ENCODE results near the gene RNF215. TPM values are rescaled to one million over a fixed set of nuclear protein-coding genes. Genes with fewer than 3 reads are reported as not detected.

Gene RNF215
- 24.7 and 26.6 TPM in 2 replicates for total RNA-seq (2014; rRNA removed; shearing (Covaris generic))

DNA sequence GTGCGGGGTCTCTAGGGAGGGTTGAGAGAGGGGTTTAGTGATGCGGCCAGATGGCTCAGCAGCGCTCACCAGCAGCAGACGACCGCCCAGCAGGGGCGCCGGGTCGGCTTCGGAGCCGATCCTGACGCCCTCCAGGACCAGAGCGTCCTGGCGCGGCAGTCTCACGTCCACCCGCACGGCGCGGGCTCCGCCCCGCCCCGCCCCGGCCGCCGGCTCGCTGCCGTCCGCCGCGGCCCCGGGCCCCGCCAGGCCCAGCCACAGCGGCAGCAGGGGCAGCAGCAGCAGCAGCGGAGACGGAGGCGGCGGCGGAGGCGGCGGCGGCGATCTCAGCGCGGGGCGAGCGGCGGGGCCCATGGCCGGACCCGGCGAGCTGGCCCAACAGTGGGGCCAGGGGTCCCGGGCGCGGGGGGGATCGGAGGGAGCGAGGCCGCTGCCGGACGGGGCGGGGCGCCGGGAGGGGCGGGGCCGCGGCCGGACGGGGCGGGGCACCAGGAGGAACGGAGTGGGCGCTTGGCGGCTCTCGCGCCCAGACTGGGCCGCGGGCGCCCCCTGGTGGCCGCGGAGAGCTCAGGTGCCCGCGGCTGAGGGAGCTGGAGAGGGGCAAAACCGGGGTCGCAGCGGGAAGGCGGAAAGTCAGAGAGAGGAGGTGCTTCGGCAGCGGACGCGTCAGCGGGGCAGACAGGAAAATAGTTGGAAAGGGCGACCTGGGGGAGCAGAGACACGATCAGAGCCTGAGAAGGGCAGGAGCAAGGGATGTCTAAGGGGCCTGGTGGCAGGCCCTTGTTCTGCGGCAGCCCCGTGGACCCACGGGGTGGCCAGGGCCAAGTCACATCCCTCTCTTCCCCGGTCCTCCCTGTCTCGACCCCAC, at the start of gene RNF215:
Gene RNF215, minus strand, starts transcription at position 452 of the 868 bp plus-strand sequence. Its CDS starts 98 bp downstream, at position 354.
- H3K36me3 ChIP-seq (replicated peaks; ENCODE audit: control insufficient read depth, insufficient read depth, low read length): peaks cover 5% of the 10 kb centered on the region
- H3K4me3 ChIP-seq (ENCODE audit: insufficient read depth, low read depth, low read length): peak within 1 kb of the TSS; percentile 78
- DNase-seq: peak; percentile 100
- H3K27me3 ChIP-seq (ENCODE audit: control insufficient read depth, insufficient read depth, low read length): no peaks in the 10 kb centered on the region

DNA sequence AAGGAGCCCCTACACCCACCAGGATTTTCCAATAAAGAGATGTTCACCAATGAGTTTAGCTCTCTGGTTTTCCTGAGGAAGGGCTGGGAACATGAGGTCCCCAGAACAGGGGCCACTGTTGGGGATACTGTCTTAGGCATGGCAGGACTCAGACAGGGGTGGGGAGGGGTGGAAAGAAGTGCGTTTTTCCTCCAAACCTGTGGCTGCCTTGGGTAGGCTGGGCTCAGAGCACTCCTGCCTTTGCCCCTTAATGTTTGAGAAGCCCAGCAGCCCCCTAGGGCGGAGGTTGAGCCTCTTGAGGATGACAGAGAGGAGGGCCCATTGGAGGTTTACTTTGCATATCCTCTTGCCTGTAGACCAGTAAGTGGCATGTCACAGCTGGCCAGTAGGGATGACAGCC, 49.0 kb upstream of the RNF215 start:
- H3K4me3 ChIP-seq (ENCODE audit: insufficient read depth, low read depth, low read length): no peak overlapping the region
- no peak for DNase-seq
- no peaks in the 10 kb centered on the region for H3K36me3 ChIP-seq (replicated peaks; ENCODE audit: control insufficient read depth, insufficient read depth, low read length)
- no peaks in the 10 kb centered on the region for H3K27me3 ChIP-seq (ENCODE audit: control insufficient read depth, insufficient read depth, low read length)

DNA sequence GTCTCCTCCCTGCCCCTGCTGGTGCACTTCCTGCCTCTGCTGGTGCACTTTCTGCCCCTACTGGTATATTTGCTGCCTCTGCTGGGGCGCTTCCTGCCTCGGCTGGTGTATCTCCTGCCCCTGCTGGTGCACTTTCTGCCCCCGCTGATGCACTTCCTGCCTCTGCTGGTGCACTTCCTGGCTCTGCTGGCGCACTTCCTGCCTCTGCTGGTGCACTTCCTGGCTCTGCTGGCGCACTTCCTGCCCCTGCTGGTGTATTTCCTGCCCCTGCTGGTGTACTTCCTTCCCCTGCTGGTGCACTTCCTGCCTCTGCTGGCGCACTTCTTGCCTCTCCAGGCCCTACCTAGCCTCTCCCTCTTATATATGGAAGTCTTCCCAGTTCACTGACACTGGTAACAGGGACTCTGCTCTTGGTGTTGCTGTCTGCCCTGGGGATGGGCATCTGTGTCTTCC, 48.5 kb upstream of the RNF215 start:
- Histone ChIP-seq H3K36me3 (replicated peaks; ENCODE audit: control insufficient read depth, insufficient read depth, low read length) (no peaks in the 10 kb centered on the region), H3K4me3 (ENCODE audit: insufficient read depth, low read depth, low read length) (no peak overlapping the region), H3K27me3 (ENCODE audit: control insufficient read depth, insufficient read depth, low read length) (no peaks in the 10 kb centered on the region)
- DNase-seq: no peak

DNA sequence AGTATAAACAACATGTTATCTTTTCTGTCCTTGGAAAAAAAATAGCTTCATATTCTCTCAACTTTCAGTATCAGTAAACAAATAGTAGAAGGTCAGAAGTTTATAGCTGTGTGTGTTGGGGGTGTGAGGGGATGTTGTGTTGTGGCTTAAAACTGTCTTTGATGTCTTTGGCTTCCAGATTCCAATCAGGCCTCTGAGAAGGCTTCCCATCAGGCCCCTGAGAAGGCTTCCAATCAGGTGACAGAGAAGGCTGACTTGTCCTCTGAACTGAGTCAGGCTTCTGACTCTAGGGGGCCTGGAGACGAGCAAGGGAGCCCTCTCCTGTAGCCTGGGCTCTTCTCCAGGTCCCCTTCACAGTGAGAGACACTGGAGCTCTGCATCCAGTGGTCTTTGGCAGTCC, 47.6 kb upstream of the RNF215 start:
- no peak for DNase-seq
- Histone ChIP-seq H3K36me3 (replicated peaks; ENCODE audit: control insufficient read depth, insufficient read depth, low read length) (no peaks in the 10 kb centered on the region), H3K27me3 (ENCODE audit: control insufficient read depth, insufficient read depth, low read length) (no peaks in the 10 kb centered on the region), H3K4me3 (ENCODE audit: insufficient read depth, low read depth, low read length) (no peak overlapping the region)

DNA sequence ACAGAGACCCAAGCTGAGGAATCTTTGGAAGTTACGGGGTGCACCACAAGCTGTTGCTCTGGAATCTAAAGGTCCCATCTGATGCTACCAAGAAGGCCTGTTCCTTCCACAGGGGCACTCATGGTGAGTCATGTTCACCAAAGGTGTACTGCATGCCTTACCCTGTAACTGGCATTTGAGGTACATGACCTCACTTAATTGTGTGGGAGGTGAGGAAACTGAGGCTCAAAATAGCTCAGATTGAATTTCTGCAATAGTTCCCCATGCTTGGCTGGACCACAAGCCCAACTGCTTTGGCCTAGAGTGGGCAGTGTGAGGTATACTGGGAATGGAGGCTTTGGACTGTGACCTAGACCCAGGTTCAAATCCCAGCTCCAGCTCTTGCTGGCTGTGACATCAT, 46.6 kb upstream of the RNF215 start:
- no peak for DNase-seq
- no peaks in the 10 kb centered on the region for H3K27me3 ChIP-seq (ENCODE audit: control insufficient read depth, insufficient read depth, low read length)
- no peaks in the 10 kb centered on the region; the same call in 1 of the 2 replicates for H3K36me3 ChIP-seq (replicated peaks; ENCODE audit: control insufficient read depth, insufficient read depth, low read length)
- no peak overlapping the region for H3K4me3 ChIP-seq (ENCODE audit: insufficient read depth, low read depth, low read length)

DNA sequence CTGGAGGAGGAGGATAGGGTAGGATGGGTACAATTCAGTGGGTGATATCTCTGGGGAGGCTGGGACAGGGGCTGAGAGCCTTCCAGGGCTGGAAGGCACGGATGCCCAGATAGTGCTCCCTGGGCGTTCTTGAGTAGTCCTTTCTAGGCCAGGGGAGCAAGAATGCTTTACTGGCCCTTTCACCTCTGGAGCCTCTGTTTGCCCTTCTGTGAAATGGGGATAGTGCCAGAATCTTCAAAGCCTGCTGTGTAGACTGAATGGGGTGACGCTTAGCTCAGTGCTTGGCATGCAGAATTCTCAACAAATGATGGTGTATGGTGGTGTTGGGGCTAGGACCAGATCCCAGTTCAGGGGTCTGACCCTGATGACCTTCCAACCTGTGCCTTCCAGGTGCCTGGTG, 46.0 kb upstream of the RNF215 start:
- Histone ChIP-seq H3K4me3 (ENCODE audit: insufficient read depth, low read depth, low read length) (no peak overlapping the region), H3K36me3 (replicated peaks; ENCODE audit: control insufficient read depth, insufficient read depth, low read length) (peaks cover under 1% of the 10 kb centered on the region), H3K27me3 (ENCODE audit: control insufficient read depth, insufficient read depth, low read length) (no peaks in the 10 kb centered on the region)
- no peak for DNase-seq

DNA sequence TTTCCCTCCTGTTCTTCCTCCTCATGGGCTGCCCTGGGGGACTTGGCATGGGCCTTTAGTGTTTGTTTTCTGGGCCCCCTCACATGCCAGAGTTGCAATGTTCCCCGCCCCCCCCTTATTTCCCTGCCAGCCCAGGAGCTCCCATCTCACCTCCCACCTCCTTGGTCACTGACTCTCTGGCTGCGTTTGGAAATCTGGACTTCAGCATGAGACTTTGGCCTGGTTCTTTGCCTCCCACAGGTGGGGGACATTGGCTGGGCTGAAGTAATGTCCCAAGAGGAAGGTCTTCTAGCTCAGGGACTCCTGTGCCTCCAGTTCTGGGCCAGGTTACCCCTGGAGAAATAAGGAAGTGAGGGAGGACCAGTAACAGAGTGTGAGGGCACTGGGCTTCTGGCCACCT, 45.3 kb upstream of the RNF215 start:
- no peak for DNase-seq
- Histone ChIP-seq H3K36me3 (replicated peaks; ENCODE audit: control insufficient read depth, insufficient read depth, low read length) (peaks cover 3% of the 10 kb centered on the region), H3K4me3 (ENCODE audit: insufficient read depth, low read depth, low read length) (no peak overlapping the region), H3K27me3 (ENCODE audit: control insufficient read depth, insufficient read depth, low read length) (no peaks in the 10 kb centered on the region)

DNA sequence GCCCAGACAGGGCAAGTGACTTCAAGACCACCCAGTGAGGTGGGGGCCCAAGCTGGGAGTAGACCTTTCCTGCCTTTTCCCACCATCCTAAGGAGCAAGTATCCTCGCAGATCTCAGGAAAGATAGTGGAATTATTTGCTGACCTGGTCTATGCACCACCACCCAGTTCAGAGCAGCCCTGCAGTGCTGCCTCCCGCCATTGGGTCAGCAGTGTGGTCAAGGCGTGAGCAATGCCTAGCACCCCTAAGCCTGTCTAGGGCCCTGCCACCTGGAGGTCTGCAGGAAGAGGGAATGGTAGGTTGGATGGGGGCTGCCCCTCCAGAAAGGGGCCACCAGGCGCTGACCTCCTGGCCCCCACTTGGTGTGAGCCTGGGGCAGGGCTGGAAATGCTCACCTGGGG, 44.9 kb upstream of the RNF215 start:
- Histone ChIP-seq H3K4me3 (ENCODE audit: insufficient read depth, low read depth, low read length) (no peak overlapping the region), H3K27me3 (ENCODE audit: control insufficient read depth, insufficient read depth, low read length) (no peaks in the 10 kb centered on the region), H3K36me3 (replicated peaks; ENCODE audit: control insufficient read depth, insufficient read depth, low read length) (peaks cover 3% of the 10 kb centered on the region)
- DNase-seq: no peak

DNA sequence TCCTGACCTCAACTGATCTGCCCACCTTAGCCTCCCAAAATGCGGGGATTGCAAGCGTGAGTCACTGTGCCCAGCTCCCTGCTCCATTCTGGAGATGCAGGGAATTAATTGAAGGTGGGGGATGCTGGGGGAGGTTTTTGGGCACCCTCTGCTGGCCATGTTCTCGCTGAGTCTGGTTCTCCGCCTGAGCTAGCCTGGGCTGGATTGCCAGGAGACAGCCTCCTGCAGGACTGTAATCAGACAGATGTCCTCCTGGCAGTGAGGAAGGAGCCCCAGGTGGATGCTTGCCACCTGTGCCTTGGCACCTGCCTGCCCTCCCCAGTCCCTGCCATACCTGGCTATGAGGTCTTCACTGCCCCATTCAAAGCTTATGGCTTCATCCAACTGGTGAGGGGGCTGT, 43.7 kb upstream of the RNF215 start:
- Histone ChIP-seq H3K36me3 (replicated peaks; ENCODE audit: control insufficient read depth, insufficient read depth, low read length) (peaks cover 3% of the 10 kb centered on the region), H3K27me3 (ENCODE audit: control insufficient read depth, insufficient read depth, low read length) (no peaks in the 10 kb centered on the region), H3K4me3 (ENCODE audit: insufficient read depth, low read depth, low read length) (no peak overlapping the region)
- DNase-seq: peak; percentile 70

DNA sequence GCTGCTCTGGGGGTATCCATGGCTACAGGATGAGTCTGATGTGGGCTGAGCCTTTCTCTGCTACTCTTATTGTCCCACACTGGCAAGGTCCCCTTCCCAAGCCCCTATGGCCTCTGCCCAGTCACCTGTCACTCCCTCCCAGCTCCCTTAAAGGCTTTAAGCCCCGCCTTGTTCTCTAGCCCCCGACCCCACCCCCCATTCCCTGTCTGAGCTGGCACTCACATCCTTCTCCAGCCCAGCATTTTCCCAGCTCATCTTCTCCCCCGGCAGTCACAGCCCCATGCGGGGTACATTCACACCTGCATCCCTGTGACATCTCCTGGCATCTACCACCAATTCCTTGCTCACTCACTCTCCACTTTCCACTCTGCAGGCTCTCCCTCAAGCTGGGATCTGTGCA, 42.7 kb upstream of the RNF215 start:
- Histone ChIP-seq H3K4me3 (ENCODE audit: insufficient read depth, low read depth, low read length) (no peak overlapping the region), H3K36me3 (replicated peaks; ENCODE audit: control insufficient read depth, insufficient read depth, low read length) (peaks cover 3% of the 10 kb centered on the region), H3K27me3 (ENCODE audit: control insufficient read depth, insufficient read depth, low read length) (no peaks in the 10 kb centered on the region)
- peak; percentile 59 for DNase-seq

DNA sequence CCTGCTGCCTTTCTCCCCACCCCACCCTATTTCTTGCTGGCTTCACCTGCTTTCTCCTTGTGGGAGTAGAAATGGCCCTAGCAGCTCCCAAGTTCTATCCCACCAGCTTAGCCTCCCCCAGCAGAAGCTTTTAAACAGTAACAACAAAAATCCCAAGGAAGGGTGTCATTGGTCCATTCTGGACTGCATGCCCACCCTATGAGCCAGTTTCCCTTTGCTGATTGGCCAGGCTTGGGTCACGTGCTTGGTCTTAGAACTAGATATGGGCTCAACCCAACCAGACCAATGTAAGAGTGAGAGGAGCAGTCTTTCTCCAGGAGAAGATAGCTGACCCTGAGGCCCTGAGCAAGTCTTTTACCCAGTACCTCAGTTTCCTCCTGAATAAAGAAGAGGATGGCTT, 40.7 kb upstream of the RNF215 start:
- no peak overlapping the region for H3K4me3 ChIP-seq (ENCODE audit: insufficient read depth, low read depth, low read length)
- DNase-seq: no peak
- H3K27me3 ChIP-seq (ENCODE audit: control insufficient read depth, insufficient read depth, low read length): no peaks in the 10 kb centered on the region
- peaks cover 3% of the 10 kb centered on the region for H3K36me3 ChIP-seq (replicated peaks; ENCODE audit: control insufficient read depth, insufficient read depth, low read length)

DNA sequence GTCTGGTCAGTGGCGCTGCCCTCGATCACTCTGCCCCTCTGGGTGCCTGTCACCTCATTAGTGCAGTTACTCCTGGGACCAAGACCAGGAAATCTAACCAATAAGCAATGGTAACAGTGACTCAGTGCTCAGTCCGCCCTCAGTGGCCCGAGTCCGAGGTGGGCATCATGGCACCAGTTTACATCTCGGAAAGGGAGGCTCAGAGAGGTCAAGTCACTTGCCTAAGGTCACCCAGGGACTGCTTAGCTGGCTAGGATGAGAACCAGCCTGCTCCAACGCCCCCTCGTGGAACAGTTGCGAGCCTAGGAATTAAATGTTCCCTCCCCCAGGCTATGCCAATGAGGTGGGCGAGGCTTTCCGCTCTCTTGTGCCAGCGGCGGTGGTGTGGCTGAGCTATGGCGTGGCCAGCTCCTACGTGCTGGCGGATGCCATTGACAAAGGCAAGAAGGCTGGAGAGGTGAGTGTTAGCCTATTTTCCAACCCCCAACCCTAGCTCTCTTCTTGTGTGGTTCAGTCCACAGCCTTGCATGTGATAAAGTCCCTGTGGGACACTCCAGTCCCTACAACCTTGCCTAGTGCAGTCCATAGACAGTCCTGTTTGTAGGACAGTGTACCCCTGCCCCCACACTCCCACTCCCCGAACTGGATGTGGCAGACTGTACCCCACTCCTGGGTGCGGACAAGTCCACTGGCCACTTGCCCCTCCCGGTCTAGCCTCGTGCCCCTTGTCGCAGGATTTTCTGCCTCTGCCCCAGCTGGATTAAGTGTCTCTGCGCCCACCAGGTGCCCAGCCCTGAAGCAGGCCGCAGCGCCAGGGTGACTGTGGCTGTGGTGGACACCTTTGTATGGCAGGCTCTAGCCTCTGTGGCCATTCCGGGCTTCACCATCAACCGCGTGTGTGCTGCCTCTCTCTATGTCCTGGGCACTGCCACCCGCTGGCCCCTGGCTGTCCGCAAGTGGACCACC, 39.5 kb upstream of the RNF215 start:
- Histone ChIP-seq H3K27me3 (ENCODE audit: control insufficient read depth, insufficient read depth, low read length) (no peaks in the 10 kb centered on the region), H3K4me3 (ENCODE audit: insufficient read depth, low read depth, low read length) (peak overlapping the region; percentile 85), H3K36me3 (replicated peaks; ENCODE audit: control insufficient read depth, insufficient read depth, low read length) (peaks cover 3% of the 10 kb centered on the region)
- peak; percentile 92 for DNase-seq

DNA sequence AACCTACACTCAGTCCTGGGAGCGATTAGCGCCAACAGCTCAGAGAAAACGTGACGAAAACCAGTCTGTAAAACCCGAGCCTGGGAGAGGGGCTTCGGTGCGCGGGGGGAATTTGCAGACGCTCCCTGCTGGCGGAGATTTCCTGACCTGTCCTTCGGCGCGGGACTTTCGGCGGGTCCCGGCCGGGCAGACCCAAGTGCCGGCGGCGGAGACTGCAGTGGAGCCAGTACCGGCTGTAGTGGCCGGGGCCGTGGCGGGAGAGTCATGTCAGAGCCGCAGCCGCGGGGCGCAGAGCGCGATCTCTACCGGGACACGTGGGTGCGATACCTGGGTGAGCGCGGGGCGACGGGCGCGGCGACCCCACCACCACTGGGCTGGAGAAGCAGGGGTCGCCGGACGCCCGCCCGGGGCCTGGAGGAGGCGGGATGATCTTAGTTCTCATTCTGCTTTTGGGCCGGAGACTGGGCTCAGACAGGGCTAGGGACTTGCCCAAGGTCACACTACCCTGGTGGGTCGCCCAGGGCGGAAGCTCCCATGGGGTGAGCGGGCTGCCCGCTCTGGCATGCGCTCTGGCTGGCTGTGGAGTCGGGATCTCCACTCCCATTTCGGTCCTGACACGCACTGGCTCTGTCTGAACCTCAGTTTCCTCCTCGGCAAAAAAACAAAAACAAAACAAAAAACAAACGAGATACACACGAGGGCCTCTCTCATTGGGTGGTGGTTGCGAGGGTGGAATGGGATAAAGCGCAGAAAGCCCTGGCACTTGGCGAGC, 38.6 kb upstream of the RNF215 start, which contains the start of gene MTFP1:
Gene MTFP1, plus strand, starts transcription at position 153 of the 772 bp plus-strand sequence. Its CDS starts 112 bp downstream, at position 265.
- Histone ChIP-seq H3K4me3 (ENCODE audit: insufficient read depth, low read depth, low read length) (peak within 1 kb of the TSS; percentile 85), H3K27me3 (ENCODE audit: control insufficient read depth, insufficient read depth, low read length) (no peaks in the 10 kb centered on the region), H3K36me3 (replicated peaks; ENCODE audit: control insufficient read depth, insufficient read depth, low read length) (peaks cover 3% of the 10 kb centered on the region)
- peak; percentile 91 for DNase-seq

DNA sequence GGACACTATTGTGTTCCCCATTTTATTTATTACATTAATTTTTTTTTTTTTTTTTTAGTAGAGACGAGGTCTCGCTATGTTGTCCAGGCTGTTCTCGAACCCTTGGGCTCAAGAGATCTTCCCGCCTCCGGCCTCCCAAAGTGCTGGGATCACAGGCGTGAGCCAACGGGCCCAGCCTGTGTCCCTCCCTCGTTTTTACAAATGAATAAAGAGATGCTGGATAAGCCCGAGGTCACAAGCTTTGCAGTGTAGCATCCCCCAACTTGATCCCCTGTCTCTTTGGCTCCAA, 38.1 kb upstream of the RNF215 start:
- H3K36me3 ChIP-seq (replicated peaks; ENCODE audit: control insufficient read depth, insufficient read depth, low read length): peaks cover 3% of the 10 kb centered on the region
- DNase-seq: no peak
- H3K27me3 ChIP-seq (ENCODE audit: control insufficient read depth, insufficient read depth, low read length): no peaks in the 10 kb centered on the region
- H3K4me3 ChIP-seq (ENCODE audit: insufficient read depth, low read depth, low read length): peak overlapping the region; percentile 85
